HEK293T (cell line): ENCODE measurements around the gene ZNF888.
"Not testable (repeated sequence)": the region's sequence is repeated elsewhere in the genome, so short reads cannot be mapped to it uniquely, and the experiment has no call there.

Experiments used
- CTCF ChIA-PET: fragments of 350-600 bp; formaldehyde crosslinking; extraction: SDS; loops from one replicate; lab custom pipeline; 2021; ENCODE audit warnings: antibody characterized with exemption, inconsistent platforms; lab: Yijun Ruan, JAX
- POLR2A ChIA-PET: fragments of 350-600 bp; formaldehyde crosslinking; extraction: SDS; loops from one replicate; lab custom pipeline; 2020; ENCODE audit warnings: antibody characterized with exemption, inconsistent platforms; lab: Yijun Ruan, JAX
- DNase-seq: peaks from one replicate; pipeline ENCODE4 v3.0.0; 2012; ENCODE audit warnings: mixed read lengths; ENCODE audit errors: extremely low spot score
- ARNT ChIP-seq: fragments of 450-650 bp; IDR thresholded peaks from 2 replicates; pipeline ENCODE4 v1.6.1; 2017; ENCODE audit warnings: mild to moderate bottlenecking
- BHLHE40 ChIP-seq: fragments of 450-650 bp; IDR thresholded peaks from 2 replicates; pipeline ENCODE4 v1.6.1; 2016; ENCODE audit warnings: mild to moderate bottlenecking, moderate library complexity, borderline replicate concordance
- CTBP1 ChIP-seq: fragments of 450-650 bp; IDR thresholded peaks from 2 replicates; pipeline ENCODE4 v1.6.1; 2016; ENCODE audit warnings: borderline replicate concordance
- ELF4 ChIP-seq: fragments of 450-650 bp; IDR thresholded peaks from 2 replicates; pipeline ENCODE4 v1.6.1; 2017; ENCODE audit warnings: antibody characterized with exemption
- FOXA1 ChIP-seq: fragments of 450-650 bp; IDR thresholded peaks from 2 replicates; pipeline ENCODE4 v1.6.1; 2016; ENCODE audit warnings: mild to moderate bottlenecking
- FOXK2 ChIP-seq: fragments of 450-650 bp; IDR thresholded peaks from 2 replicates; pipeline ENCODE4 v1.6.1; 2016; ENCODE audit warnings: mild to moderate bottlenecking
- FOXM1 ChIP-seq: fragments of 450-650 bp; IDR thresholded peaks from 2 replicates; pipeline ENCODE4 v1.6.1; 2017; ENCODE audit warnings: mild to moderate bottlenecking, borderline replicate concordance
- HDGF ChIP-seq: fragments of 450-650 bp; IDR thresholded peaks from 2 replicates; pipeline ENCODE4 v1.6.1; 2017; ENCODE audit warnings: antibody characterized with exemption, borderline replicate concordance
- L3MBTL2 ChIP-seq: fragments of 450-650 bp; conservative IDR thresholded peaks from 2 replicates; pipeline ENCODE4 v1.6.1; 2016; ENCODE audit warnings: mild to moderate bottlenecking
- LEF1 ChIP-seq: fragments of 450-650 bp; IDR thresholded peaks from 2 replicates; pipeline ENCODE4 v1.6.1; 2017; ENCODE audit warnings: mild to moderate bottlenecking, borderline replicate concordance
- NFRKB ChIP-seq: fragments of 450-650 bp; IDR thresholded peaks from 2 replicates; pipeline ENCODE4 v1.6.1; 2016; ENCODE audit warnings: mild to moderate bottlenecking, moderate library complexity
- PKNOX1 ChIP-seq: fragments of 450-650 bp; IDR thresholded peaks from 2 replicates; pipeline ENCODE4 v1.6.1; 2016
- SP1 ChIP-seq: fragments of 450-650 bp; IDR thresholded peaks from 2 replicates; pipeline ENCODE4 v1.6.1; 2017
- SUZ12 ChIP-seq: fragments of 450-650 bp; IDR thresholded peaks from 2 replicates; pipeline ENCODE4 v1.6.1; 2016; ENCODE audit warnings: mild to moderate bottlenecking
- TARDBP ChIP-seq: fragments of 450-650 bp; IDR thresholded peaks from 2 replicates; pipeline ENCODE4 v1.6.1; 2016
- ZNF384 ChIP-seq: fragments of 450-650 bp; IDR thresholded peaks from 2 replicates; pipeline ENCODE4 v1.6.1; 2016

The ZNF888 gene

GRCh38 chr19:52945652-52946321, 22.6 kb upstream of the ZNF888 start:
- POLR2A ChIA-PET, result no interaction called here
- no peak for DNase-seq
- no peak for TF ChIP-seq NFRKB
- TF ChIP-seq CTBP1, result no peak
- TF ChIP-seq FOXM1, result no peak
- CTCF ChIA-PET, result no interaction called here

- DNase-seq, CTCF ChIA-PET, POLR2A ChIA-PET: not testable (repeated sequence)
Observed at GRCh38 chr19:52944703-52945493, 21.7 kb upstream of the ZNF888 start.

DNA sequence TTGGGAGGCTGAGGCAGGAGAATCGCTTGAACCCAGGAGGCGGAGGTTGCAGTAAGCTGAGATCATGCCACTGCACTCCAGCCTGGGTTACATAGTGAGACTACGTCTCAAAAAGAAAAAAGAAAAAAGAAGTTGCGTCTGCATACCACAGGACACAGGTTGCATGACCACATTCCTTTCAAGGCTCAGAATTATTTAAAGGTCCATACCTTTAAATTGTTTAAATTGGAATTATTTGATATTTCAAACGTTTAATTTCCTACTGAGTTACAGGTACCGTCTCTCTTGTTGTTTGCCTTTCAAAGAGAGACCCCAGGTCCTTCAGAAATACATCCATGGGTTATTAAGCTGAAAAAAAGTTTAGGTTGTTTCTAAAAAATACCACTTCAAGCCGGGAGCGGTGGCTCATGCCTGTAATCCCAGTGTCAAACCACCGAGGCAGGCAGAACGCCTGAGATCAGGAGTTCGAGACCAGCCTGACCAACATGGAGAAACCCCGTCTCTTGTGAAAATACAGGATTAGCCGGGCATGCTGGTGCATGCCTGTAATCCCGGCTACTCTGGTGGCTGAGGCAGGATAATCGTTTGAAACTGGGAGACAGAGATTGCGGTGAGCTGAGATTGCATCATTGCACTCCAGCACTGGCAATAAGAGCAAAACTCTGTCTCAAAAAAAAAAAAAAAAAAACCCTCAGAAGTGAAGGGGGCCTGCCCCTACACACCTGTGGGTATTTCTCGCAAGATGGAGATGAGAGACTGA, 20.8 kb upstream of the ZNF888 start:
- no peak for TF ChIP-seq SUZ12
- no peak for TF ChIP-seq FOXA1
- no peak for DNase-seq
- ChIA-PET POLR2A (no interaction called here), CTCF (no interaction called here)

DNA sequence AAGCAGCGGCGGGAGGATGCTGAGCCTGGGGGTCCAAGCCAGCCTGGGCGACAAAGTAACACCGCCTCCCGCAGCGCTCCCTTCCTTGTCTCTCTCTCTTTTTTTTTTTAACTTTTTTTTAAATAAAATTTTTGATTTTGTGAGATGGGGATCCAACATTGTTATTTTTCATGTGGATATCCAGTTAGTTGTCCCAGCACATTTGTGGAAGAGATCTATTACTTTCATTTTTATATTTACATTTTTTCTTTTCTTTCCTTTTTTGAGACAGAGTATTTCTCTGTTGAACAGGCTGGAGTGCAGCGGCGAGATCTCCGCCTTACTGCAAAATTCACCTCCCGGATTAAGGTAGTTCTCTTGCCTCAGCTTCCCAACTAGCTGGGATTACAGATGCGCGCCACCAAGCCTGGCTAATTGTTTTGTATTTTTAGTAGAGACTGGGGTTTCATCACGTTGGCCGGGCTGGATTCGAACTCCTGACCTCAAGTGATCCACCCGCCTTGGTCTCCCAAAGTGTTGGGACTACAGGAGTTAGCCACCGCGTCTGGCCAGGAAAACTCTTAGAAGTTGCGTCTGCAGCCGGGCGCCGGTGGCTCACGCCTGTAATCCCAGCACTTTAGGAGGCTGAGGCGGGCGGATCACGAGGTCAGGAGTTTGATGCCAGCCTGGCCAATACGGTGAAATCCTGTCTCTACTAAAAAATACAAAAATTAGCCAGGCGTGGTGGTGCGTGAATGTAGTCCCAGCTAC, 20.1 kb upstream of the ZNF888 start:
- POLR2A ChIA-PET, result no interaction called here
- DNase-seq, result no peak
- CTCF ChIA-PET, result no interaction called here
- no peak for TF ChIP-seq ARNT
- no peak for TF ChIP-seq TARDBP
- no peak for TF ChIP-seq SUZ12
- no peak for TF ChIP-seq NFRKB
- TF ChIP-seq PKNOX1, result no peak
- TF ChIP-seq FOXK2, result no peak
- TF ChIP-seq ELF4, result no peak
- no peak for TF ChIP-seq L3MBTL2
- no peak for TF ChIP-seq ZNF384
- TF ChIP-seq FOXM1, result no peak
- TF ChIP-seq FOXA1, result no peak
- TF ChIP-seq HDGF, result no peak
- no peak for TF ChIP-seq CTBP1
- no peak for TF ChIP-seq LEF1
- no peak for TF ChIP-seq SP1
- no peak for TF ChIP-seq BHLHE40

GRCh38 chr19:52942386-52943133, 19.3 kb upstream of the ZNF888 start:
- TF ChIP-seq L3MBTL2 (peak; percentile 34; the same call in 1 of the 2 replicates), FOXA1 (no peak), HDGF (no peak), LEF1 (no peak), SUZ12 (no peak), FOXK2 (no peak), ELF4 (peak; percentile 86), CTBP1 (no peak), ARNT (no peak)
- ChIA-PET CTCF (no interaction called here), POLR2A (no interaction called here)
- peak; percentile 77 for DNase-seq

DNA sequence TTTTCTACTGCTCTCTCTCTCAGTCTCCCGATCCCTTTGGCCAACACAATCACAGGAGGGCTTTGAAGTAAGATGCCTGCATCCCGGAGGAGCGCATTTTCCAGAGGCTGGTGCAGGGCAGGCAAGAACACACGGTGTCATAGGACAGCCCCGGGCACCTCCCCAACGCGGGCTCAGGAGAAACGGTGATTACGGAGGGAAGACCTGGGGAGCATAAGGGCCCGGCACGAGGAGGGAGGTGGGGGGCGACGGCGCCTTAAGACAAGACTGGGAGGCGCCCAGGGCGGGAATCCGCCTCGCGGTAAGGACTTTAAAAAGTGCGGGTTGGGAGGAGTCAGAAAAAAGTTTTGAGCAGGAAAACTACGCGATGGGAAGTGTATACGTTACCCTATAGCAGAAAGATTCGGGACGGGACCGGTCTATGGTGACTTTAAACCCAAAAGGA, 18.7 kb upstream of the ZNF888 start:
- TF ChIP-seq HDGF, result no peak
- no peak for TF ChIP-seq FOXA1
- TF ChIP-seq L3MBTL2, result peak; percentile 85
- TF ChIP-seq SP1, result no peak
- POLR2A ChIA-PET, result no interaction called here
- DNase-seq, result peak; percentile 7
- CTCF ChIA-PET, result no interaction called here

DNA sequence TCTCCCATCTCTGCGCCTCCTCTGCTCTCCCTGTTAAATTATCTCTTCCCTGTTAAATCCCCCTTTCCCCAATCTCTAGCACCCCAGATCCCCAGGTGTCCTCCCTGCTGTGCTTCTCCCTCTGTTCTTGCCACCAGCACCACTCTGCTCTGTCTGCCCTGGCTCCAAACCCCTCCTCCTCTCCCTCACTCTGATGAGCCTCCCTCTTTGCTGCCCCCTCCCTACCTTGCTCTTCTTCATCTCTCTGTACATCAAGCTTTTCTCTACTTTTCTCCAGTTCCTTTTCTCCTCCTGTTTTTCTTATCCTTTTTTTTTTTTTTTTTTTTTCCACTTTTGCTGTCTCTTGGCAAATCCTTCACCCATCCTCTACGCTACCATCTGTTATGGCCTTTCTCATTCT, 18.3 kb upstream of the ZNF888 start:
- DNase-seq, POLR2A ChIA-PET, CTCF ChIA-PET: not testable (repeated sequence)

GRCh38 chr19:52940905-52941304, 17.7 kb upstream of the ZNF888 start:
- CTCF ChIA-PET, POLR2A ChIA-PET, DNase-seq: not testable (repeated sequence)
